H9 (cell line): ENCODE measurements around the gene NCAM1. TPM values are rescaled to one million over a fixed set of nuclear protein-coding genes. Genes with fewer than 3 reads are reported as not detected.

Source experiments
- DNase-seq: peaks from one replicate; pipeline ENCODE4 v3.0.0-alpha.2; 2017
- H2AFZ ChIP-seq: one replicate; pipeline ENCODE4 v1.6.1; 2013; ENCODE audit warnings: mild to moderate bottlenecking, low read length, control low read depth, moderate library complexity
- H2AK5ac ChIP-seq: 2 replicates; pipeline ENCODE4 v1.6.1; 2013; ENCODE audit warnings: low read length, control low read depth, mixed read lengths; ENCODE audit not compliant: insufficient read length
- H2BK120ac ChIP-seq: one replicate; pipeline ENCODE4 v1.6.1; 2013; ENCODE audit warnings: low read depth, mild to moderate bottlenecking, low read length, control low read depth, inconsistent platforms; ENCODE audit not compliant: poor library complexity, severe bottlenecking
- H2BK12ac ChIP-seq: 2 replicates; pipeline ENCODE4 v1.6.1; 2013; ENCODE audit warnings: low read length, control low read depth, mixed read lengths, low read depth; ENCODE audit not compliant: insufficient read length
- H2BK15ac ChIP-seq: 2 replicates; pipeline ENCODE4 v1.6.1; 2013; ENCODE audit warnings: low read depth, low read length, control low read depth
- H2BK20ac ChIP-seq: one replicate; pipeline ENCODE4 v1.6.1; 2013; ENCODE audit warnings: low read depth, mild to moderate bottlenecking, low read length, control low read depth, inconsistent platforms; ENCODE audit not compliant: poor library complexity, severe bottlenecking
- H2BK5ac ChIP-seq: 2 replicates; pipeline ENCODE4 v1.6.1; 2013; ENCODE audit warnings: low read length, control low read depth, mixed read lengths; ENCODE audit not compliant: insufficient read length
- H3K14ac ChIP-seq: 2 replicates; pipeline ENCODE4 v1.6.1; 2013; ENCODE audit warnings: low read length, control low read depth; ENCODE audit not compliant: insufficient read depth
- H3K18ac ChIP-seq: 2 replicates; pipeline ENCODE4 v1.6.1; 2013; ENCODE audit warnings: low read depth, mild to moderate bottlenecking, mixed read lengths, low read length, control low read depth; ENCODE audit not compliant: insufficient read length
- H3K23ac ChIP-seq: 2 replicates; pipeline ENCODE4 v1.6.1; 2013; ENCODE audit warnings: low read length, control low read depth, mixed read lengths, low read depth; ENCODE audit not compliant: insufficient read length
- H3K23me2 ChIP-seq: 2 replicates; pipeline ENCODE4 v1.6.1; 2013; ENCODE audit warnings: low read depth, mild to moderate bottlenecking, mixed read lengths, low read length, control low read depth; ENCODE audit not compliant: insufficient read length, poor library complexity, severe bottlenecking
- H3K27ac ChIP-seq: 2 replicates; pipeline ENCODE4 v1.5.1; 2013; ENCODE audit warnings: low read length, control low read depth, mixed read lengths, low read depth; ENCODE audit not compliant: insufficient read length
- H3K27me3 ChIP-seq: 2 replicates; pipeline ENCODE4 v1.6.1; 2013; ENCODE audit warnings: low read length, control low read depth, inconsistent platforms; ENCODE audit not compliant: insufficient read depth
- H3K4ac ChIP-seq: 2 replicates; pipeline ENCODE4 v1.6.1; 2013; ENCODE audit warnings: low read depth, mild to moderate bottlenecking, control low read depth, inconsistent platforms, low read length, moderate library complexity
- H3K4me1 ChIP-seq: 2 replicates; pipeline ENCODE4 v1.6.1; 2013; ENCODE audit warnings: low read length, control low read depth, inconsistent platforms; ENCODE audit not compliant: insufficient read depth
- H3K4me2 ChIP-seq: 2 replicates; pipeline ENCODE4 v1.6.1; 2013; ENCODE audit warnings: low read length, control low read depth, mixed read lengths; ENCODE audit not compliant: insufficient read length, insufficient read depth
- H3K56ac ChIP-seq: 2 replicates; pipeline ENCODE4 v1.6.1; 2013; ENCODE audit warnings: low read depth, mild to moderate bottlenecking, mixed read lengths, low read length, control low read depth; ENCODE audit not compliant: insufficient read length
- H3K79me1 ChIP-seq: 2 replicates; pipeline ENCODE4 v1.6.1; 2013; ENCODE audit warnings: low read depth, mild to moderate bottlenecking, moderate library complexity, low read length, control low read depth, inconsistent platforms; ENCODE audit not compliant: insufficient read depth, poor library complexity, severe bottlenecking
- H3K79me2 ChIP-seq: 2 replicates; pipeline ENCODE4 v1.6.1; 2013; ENCODE audit warnings: low read length, control low read depth, inconsistent platforms; ENCODE audit not compliant: insufficient read depth
- H3K9ac ChIP-seq: 2 replicates; pipeline ENCODE4 v1.6.1; 2013; ENCODE audit warnings: low read length, control low read depth, mixed read lengths; ENCODE audit not compliant: insufficient read length; ENCODE audit errors: extremely low read depth
- H3K9me3 ChIP-seq: one replicate; pipeline ENCODE4 v1.6.1; 2013; ENCODE audit warnings: low read depth, low read length, inconsistent platforms; ENCODE audit not compliant: control insufficient read depth
- H3T11ph ChIP-seq: one replicate; pipeline ENCODE4 v1.6.1; 2013; ENCODE audit warnings: mild to moderate bottlenecking, low read length, control low read depth, inconsistent platforms
- H4K20me1 ChIP-seq: one replicate; pipeline ENCODE4 v1.6.1; 2013; ENCODE audit not compliant: control insufficient read depth, insufficient read length, insufficient read depth
- H4K5ac ChIP-seq: 2 replicates; pipeline ENCODE4 v1.6.1; 2013; ENCODE audit warnings: low read depth, mild to moderate bottlenecking, mixed read lengths, low read length, control low read depth; ENCODE audit not compliant: insufficient read length
- H4K8ac ChIP-seq: replicated peaks from 2 replicates; pipeline ENCODE4 v1.6.1; 2013; ENCODE audit warnings: low read length, control low read depth, mixed read lengths, low read depth; ENCODE audit not compliant: insufficient read length
- H4K91ac ChIP-seq: 2 replicates; pipeline ENCODE4 v1.6.1; 2013; ENCODE audit warnings: low read depth, mild to moderate bottlenecking, moderate library complexity, mixed read lengths, low read length, control low read depth; ENCODE audit not compliant: insufficient read length
- H3K27ac Mint-ChIP-seq, 3 experiments: 2 replicates in 2 of 3; 3 replicates in 1 of 3; pipeline ENCODE4 v1.8.0; 2020 to 2021; ENCODE audit warnings: mixed read lengths in 3 of 3, mild to moderate bottlenecking in 1 of 3, moderate library complexity in 1 of 3
- H3K27me3 Mint-ChIP-seq: 2 replicates; pipeline ENCODE4 v1.8.0; 2021; ENCODE audit warnings: low read depth, mild to moderate bottlenecking, moderate library complexity, mixed read lengths
- H3K36me3 Mint-ChIP-seq, 3 experiments: 2 replicates in 2 of 3; 3 replicates in 1 of 3; pipeline ENCODE4 v1.8.0; 2020 to 2021; ENCODE audit warnings: low read depth in 3 of 3, mixed read lengths in 3 of 3; ENCODE audit not compliant: insufficient read depth in 1 of 3
- H3K4me1 Mint-ChIP-seq, 2 experiments: 2 replicates each; pipeline ENCODE4 v1.8.0; 2020; ENCODE audit warnings: mixed read lengths in 2 of 2
- H3K4me3 Mint-ChIP-seq, 2 experiments: 2 replicates in 1 of 2; 3 replicates in 1 of 2; pipeline ENCODE4 v1.8.0; 2020 to 2021; ENCODE audit warnings: mild to moderate bottlenecking in 2 of 2, mixed read lengths in 2 of 2, moderate library complexity in 1 of 2
- H3K9me3 Mint-ChIP-seq, 2 experiments: 2 replicates in 1 of 2; 3 replicates in 1 of 2; pipeline ENCODE4 v1.8.0; 2020; ENCODE audit warnings: mild to moderate bottlenecking in 2 of 2, mixed read lengths in 2 of 2, moderate library complexity in 1 of 2
- CTCF ChIP-seq: fragments of 200-600 bp; sonication (generic); conservative IDR thresholded peaks from 3 replicates; pipeline ENCODE4 v1.8.0; 2021; ENCODE audit warnings: antibody characterized with exemption, mild to moderate bottlenecking
- WGBS: extraction: QIAGEN DNeasy Blood & Tissue Kit; methylation state at CpG from one replicate; pipeline ENCODE4 v1.1.7; 2013; ENCODE audit warnings: missing lambda C conversion rate, low lambda C conversion rate, mixed read lengths; ENCODE audit not compliant: insufficient read length; ENCODE audit errors: extremely low coverage; 5-methylcytosine and 5-hydroxymethylcytosine counted together
- total RNA-seq: library from RNA; stranded (reverse); gene quantifications from 2 replicates; pipeline ENCODE4 v1.2.1, GENCODE V29; 2021

NCAM1 gene
- total RNA-seq, 1 experiment from 2014 or later, result 2.5 TPM

GRCh38 chr11:113276466-113276865, 315.2 kb downstream of the NCAM1 start:
- Histone ChIP-seq H3T11ph (no peak overlapping the region), H4K5ac (no peak overlapping the region)
- no peaks in the 10 kb centered on the region; the same call in 1 of the 2 replicates for H3K27me3 Mint-ChIP-seq

More at GRCh38 chr11:113276466-113276865, 315.2 kb downstream of the NCAM1 start:
- no peak overlapping the region for H2BK12ac ChIP-seq
- H3K27me3 ChIP-seq, result no peaks in the 10 kb centered on the region
- no peaks in the 10 kb centered on the region for H3K23me2 ChIP-seq
- no peaks in the 10 kb centered on the region for H4K20me1 ChIP-seq
- no CpG with 5 or more reads among the region's 2 CpGs for WGBS
- no peak overlapping the region for H3K4me2 ChIP-seq
- H3K79me1 ChIP-seq, result no peaks in the 10 kb centered on the region
- no peak overlapping the region for H3K23ac ChIP-seq
- no peaks in the 10 kb centered on the region for H3K79me2 ChIP-seq
- no peak overlapping the region for H2AFZ ChIP-seq
- no peak overlapping the region for H4K8ac ChIP-seq
- Mint-ChIP-seq H3K4me3 (no peak overlapping the region), H3K36me3 (no peaks in the 10 kb centered on the region), H3K27ac (no peak overlapping the region), H3K9me3 (no peaks in the 10 kb centered on the region), H3K4me1 (peaks cover 0 to 4% of the 10 kb centered on the region in 2 experiments; a peak in 1 of 4 replicates)
- H2BK20ac ChIP-seq, result no peak overlapping the region
- no peaks in the 10 kb centered on the region for H3K9me3 ChIP-seq
- H2AK5ac ChIP-seq, result no peak overlapping the region
- no peak overlapping the region for H3K14ac ChIP-seq
- no peak overlapping the region for H3K18ac ChIP-seq
- no peak for TF ChIP-seq CTCF
- no peak overlapping the region for H2BK15ac ChIP-seq
- DNase-seq, result no peak
- no peaks in the 10 kb centered on the region for H3K4me1 ChIP-seq
- no peak overlapping the region for H3K56ac ChIP-seq
- no peak overlapping the region for H4K91ac ChIP-seq
- H2BK120ac ChIP-seq, result no peak overlapping the region
- H3K27ac ChIP-seq, result no peak overlapping the region
- H2BK5ac ChIP-seq, result no peak overlapping the region
- no peak overlapping the region for H3K4ac ChIP-seq
- no peak overlapping the region for H3K9ac ChIP-seq
